ENCODE results near the gene BLM.
A peak's percentile ranks its signal among the peaks of the same experiment; 100 is the strongest.

BLM gene

GRCh38 chr15:90810354-90810753, 93.2 kb downstream of the BLM start:
- no peak overlapping the region for H3K27ac Mint-ChIP-seq
- H3K36me3 Mint-ChIP-seq (ENCODE audit: low read depth), result peaks cover 94% of the 10 kb centered on the region
- no peak overlapping the region for H3K4me3 Mint-ChIP-seq
- H3K27me3 Mint-ChIP-seq, result no peaks in the 10 kb centered on the region
- H3K4me1 Mint-ChIP-seq (ENCODE audit: low read depth), result peaks cover 49% of the 10 kb centered on the region
- no peak for DNase-seq
- no peaks in the 10 kb centered on the region for H3K9me3 Mint-ChIP-seq

DNA sequence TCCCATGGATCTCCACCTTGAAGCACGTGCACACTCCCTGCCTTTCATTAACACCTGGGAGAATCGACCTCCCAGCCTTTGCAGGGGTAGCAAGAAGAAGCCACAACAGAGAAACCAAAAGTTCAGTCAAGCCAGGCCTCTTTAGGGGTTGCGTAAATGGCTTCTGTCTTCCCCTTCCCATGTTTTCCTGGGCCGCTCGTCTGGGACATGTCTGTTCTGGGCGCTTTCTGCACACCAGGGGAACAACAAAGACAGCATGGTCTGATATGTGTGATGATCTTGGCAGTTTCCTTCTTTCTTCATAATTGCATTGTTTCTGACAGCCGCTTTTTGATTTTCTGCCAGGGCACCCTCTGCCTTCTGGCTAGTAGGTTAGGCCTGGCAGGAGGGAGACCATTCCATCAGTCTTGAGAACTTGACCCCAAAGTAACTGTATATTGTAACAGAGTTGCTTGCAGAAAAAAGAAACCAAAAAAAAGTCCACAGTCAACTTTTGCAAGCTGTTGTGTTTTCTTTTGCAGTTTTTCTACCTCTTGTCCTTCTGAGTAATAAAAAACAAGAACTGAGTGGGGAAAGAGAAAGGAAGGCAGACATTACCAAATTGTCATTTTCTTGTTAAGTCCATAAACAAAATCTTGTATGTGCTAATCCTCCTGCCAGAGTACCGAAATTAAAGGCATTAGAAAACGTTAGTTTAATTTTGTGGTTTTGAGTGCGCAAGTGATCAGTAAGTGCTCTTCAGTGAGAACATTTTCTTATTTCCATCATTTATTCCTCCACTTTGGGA, 95.2 kb downstream of the BLM start:
- Mint-ChIP-seq H3K4me3 (no peak overlapping the region), H3K27ac (peak overlapping the region; percentile 42), H3K9me3 (no peaks in the 10 kb centered on the region), H3K4me1 (ENCODE audit: low read depth) (peaks cover 56% of the 10 kb centered on the region), H3K27me3 (no peaks in the 10 kb centered on the region), H3K36me3 (ENCODE audit: low read depth) (peaks cover 92% of the 10 kb centered on the region)
- DNase-seq, result no peak

GRCh38 chr15:90812958-90813265, 95.8 kb downstream of the BLM start:
- DNase-seq, result no peak
- Mint-ChIP-seq H3K27me3 (no peaks in the 10 kb centered on the region), H3K4me1 (ENCODE audit: low read depth) (peaks cover 61% of the 10 kb centered on the region), H3K9me3 (no peaks in the 10 kb centered on the region), H3K4me3 (no peak overlapping the region), H3K36me3 (ENCODE audit: low read depth) (peaks cover 86% of the 10 kb centered on the region), H3K27ac (no peak overlapping the region)

GRCh38 chr15:90813796-90814190, 96.6 kb downstream of the BLM start:
- DNase-seq, result no peak
- Mint-ChIP-seq H3K27me3 (no peaks in the 10 kb centered on the region), H3K4me3 (peak overlapping the region; percentile 4), H3K27ac (peak overlapping the region; percentile 87), H3K9me3 (no peaks in the 10 kb centered on the region), H3K4me1 (ENCODE audit: low read depth) (peaks cover 70% of the 10 kb centered on the region), H3K36me3 (ENCODE audit: low read depth) (peaks cover 77% of the 10 kb centered on the region)

GRCh38 chr15:90814191-90814821, 97.2 kb downstream of the BLM start:
- H3K27me3 Mint-ChIP-seq, result no peaks in the 10 kb centered on the region
- peak overlapping the region; percentile 4 for H3K4me3 Mint-ChIP-seq
- no peak for DNase-seq

GRCh38 chr15:90816401-90817116, 99.4 kb downstream of the BLM start:
- no peak for DNase-seq
- Mint-ChIP-seq H3K36me3 (ENCODE audit: low read depth) (peaks cover 50% of the 10 kb centered on the region), H3K27ac (peak overlapping the region; percentile 71), H3K4me3 (no peak overlapping the region), H3K27me3 (no peaks in the 10 kb centered on the region), H3K4me1 (ENCODE audit: low read depth) (peaks cover 75% of the 10 kb centered on the region), H3K9me3 (no peaks in the 10 kb centered on the region)

More at GRCh38 chr15:90814191-90814821, 97.2 kb downstream of the BLM start:
- H3K36me3 Mint-ChIP-seq (ENCODE audit: low read depth), result peaks cover 72% of the 10 kb centered on the region
- H3K4me1 Mint-ChIP-seq (ENCODE audit: low read depth), result peaks cover 71% of the 10 kb centered on the region
- peak overlapping the region; percentile 87 for H3K27ac Mint-ChIP-seq
- H3K9me3 Mint-ChIP-seq, result no peaks in the 10 kb centered on the region

GRCh38 chr15:90817117-90818057, 100.2 kb downstream of the BLM start:
- no peak for DNase-seq
- Mint-ChIP-seq H3K27ac (peak overlapping the region; percentile 82), H3K36me3 (ENCODE audit: low read depth) (peaks cover 41% of the 10 kb centered on the region), H3K9me3 (no peaks in the 10 kb centered on the region), H3K4me1 (ENCODE audit: low read depth) (peaks cover 68% of the 10 kb centered on the region), H3K4me3 (no peak overlapping the region), H3K27me3 (no peaks in the 10 kb centered on the region)

DNA sequence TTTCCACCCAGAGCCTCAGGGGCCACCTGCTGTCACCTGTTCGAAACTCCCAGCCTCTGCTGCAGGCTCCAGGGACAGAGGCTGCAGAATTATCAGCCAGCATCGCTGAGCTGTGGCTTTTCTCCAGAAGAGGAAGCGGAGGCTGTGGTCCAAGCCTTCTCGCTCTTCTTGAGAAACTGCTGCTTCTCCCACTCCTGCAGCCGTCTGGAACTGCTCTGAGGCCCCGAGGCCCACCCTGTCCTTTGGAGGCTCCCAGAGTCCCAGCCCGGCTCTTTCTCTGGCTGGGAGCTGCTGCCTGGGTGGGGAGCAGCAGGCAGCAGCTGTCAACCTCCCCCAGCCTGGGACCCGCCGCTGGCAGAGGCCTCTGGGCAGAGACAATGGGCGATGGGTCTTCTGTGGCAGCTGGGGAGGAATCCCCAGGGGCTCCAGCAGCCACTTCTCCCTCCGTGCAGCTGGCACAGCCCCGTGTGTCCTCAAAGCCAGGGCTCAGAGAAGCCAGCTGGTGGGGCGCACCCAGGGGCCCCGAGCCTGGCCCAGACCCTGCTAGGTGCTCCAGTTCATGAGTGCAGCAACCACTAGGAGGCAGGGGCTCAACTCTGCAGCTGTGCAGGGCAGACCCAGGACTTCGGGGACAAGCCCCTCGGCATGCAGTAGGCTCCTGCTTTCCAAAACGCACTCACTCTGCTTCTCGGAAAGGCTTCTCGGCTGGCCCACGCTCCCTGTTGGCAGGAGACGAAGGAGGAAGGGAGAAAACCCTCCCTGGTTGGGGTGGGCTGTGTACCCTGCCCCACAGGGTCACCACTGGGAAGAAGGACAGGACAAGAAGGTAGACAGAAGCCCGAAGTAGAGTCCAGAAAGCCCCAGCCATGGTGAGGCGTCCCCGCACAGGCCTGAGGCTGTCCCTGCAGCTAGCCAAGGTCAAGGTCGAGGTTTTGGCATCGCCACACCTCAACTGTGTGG, 101.4 kb downstream of the BLM start:
- Mint-ChIP-seq H3K27me3 (no peaks in the 10 kb centered on the region), H3K36me3 (ENCODE audit: low read depth) (peaks cover 30% of the 10 kb centered on the region), H3K4me1 (ENCODE audit: low read depth) (peaks cover 60% of the 10 kb centered on the region), H3K27ac (peak overlapping the region; percentile 82), H3K9me3 (no peaks in the 10 kb centered on the region), H3K4me3 (peak overlapping the region; percentile 42)
- DNase-seq, result peak; percentile 55

DNA sequence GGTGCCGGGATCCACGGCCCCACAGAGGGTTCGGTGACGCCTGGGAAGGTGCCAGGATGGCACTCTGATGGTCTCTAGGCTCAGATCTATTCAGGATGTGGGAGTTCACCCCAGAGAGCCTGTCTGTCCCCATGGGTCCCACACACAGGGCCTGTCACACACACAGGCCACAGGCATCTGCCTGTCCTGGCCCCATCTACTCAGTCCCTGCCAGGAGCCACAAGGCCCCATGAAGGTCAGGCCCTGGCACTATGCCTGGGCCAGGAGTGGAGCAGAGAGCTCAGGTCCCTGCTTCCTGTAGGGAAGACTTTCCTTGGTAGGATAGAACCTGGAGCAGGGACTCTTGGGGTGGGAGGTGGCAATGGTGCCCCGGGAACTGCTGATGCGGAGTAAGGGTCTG, 102.2 kb downstream of the BLM start:
- DNase-seq, result no peak
- Mint-ChIP-seq H3K4me3 (no peak overlapping the region), H3K36me3 (ENCODE audit: low read depth) (peaks cover 21% of the 10 kb centered on the region), H3K27ac (peak overlapping the region; percentile 47), H3K9me3 (no peaks in the 10 kb centered on the region), H3K27me3 (no peaks in the 10 kb centered on the region), H3K4me1 (ENCODE audit: low read depth) (peaks cover 53% of the 10 kb centered on the region)

GRCh38 chr15:90819850-90820249, 102.7 kb downstream of the BLM start:
- H3K36me3 Mint-ChIP-seq (ENCODE audit: low read depth), result peaks cover 17% of the 10 kb centered on the region
- peaks cover 49% of the 10 kb centered on the region for H3K4me1 Mint-ChIP-seq (ENCODE audit: low read depth)
- H3K4me3 Mint-ChIP-seq, result no peak overlapping the region
- H3K27ac Mint-ChIP-seq, result peak overlapping the region; percentile 47
- H3K9me3 Mint-ChIP-seq, result no peaks in the 10 kb centered on the region
- DNase-seq, result no peak
- H3K27me3 Mint-ChIP-seq, result no peaks in the 10 kb centered on the region

- Mint-ChIP-seq H3K4me3 (no peak overlapping the region), H3K4me1 (ENCODE audit: low read depth) (peaks cover 42% of the 10 kb centered on the region), H3K9me3 (no peaks in the 10 kb centered on the region), H3K27ac (peak overlapping the region; percentile 67), H3K36me3 (ENCODE audit: low read depth) (peaks cover 10% of the 10 kb centered on the region), H3K27me3 (no peaks in the 10 kb centered on the region)
- no peak for DNase-seq
These were observed 103.3 kb downstream of the BLM start for GRCh38 chr15:90820481-90820880.

DNA sequence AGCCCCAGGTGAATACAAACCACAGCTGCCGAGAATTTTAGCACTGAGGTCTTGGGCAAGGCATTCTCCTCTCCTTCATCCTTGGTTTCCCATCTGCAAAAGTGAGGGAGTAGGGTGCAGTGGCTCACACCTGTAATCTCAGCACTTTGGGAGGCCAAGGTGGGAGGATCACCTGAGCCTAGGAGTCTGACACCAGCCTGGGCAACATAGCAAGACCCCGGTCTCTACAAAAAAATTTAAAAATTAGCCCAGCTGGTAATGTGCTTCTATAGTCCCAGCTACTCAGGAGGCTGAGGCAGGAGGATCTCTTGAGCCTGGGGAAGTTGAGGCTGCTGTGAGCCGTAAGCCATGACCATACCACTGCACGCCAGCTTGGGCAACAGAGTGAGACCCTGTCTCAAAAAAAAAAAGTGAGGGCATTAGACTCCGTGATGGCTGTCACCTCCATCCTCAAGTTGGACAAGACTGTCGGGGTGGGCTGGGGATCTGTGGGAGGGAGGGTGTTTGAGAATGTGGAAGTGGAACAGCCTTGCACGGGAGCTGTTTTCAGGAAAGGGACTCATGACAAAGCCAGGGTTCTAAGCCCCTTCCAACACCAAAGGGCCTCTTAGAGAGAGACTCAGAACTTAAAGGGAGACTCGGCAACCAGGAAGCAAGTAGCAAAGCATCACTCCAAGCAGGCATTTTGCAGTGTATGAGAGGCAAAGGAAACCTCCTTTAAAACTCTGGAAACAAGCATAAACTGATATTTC, 105.2 kb downstream of the BLM start:
- H3K4me3 Mint-ChIP-seq, result no peak overlapping the region
- H3K27ac Mint-ChIP-seq, result no peak overlapping the region
- peaks cover 34% of the 10 kb centered on the region for H3K4me1 Mint-ChIP-seq (ENCODE audit: low read depth)
- no peaks in the 10 kb centered on the region for H3K36me3 Mint-ChIP-seq (ENCODE audit: low read depth)
- H3K9me3 Mint-ChIP-seq, result no peaks in the 10 kb centered on the region
- peak; percentile 19 for DNase-seq
- no peaks in the 10 kb centered on the region for H3K27me3 Mint-ChIP-seq
